KMS-11 (cell line): ENCODE data around the gene SPINDOC.

Experiments
- H2AFZ ChIP-seq: fragments of 200-600 bp; sonication (generic); 2 replicates; pipeline ENCODE4 v1.6.1; 2016; ENCODE audit warnings: antibody characterized with exemption, mixed run types, low read depth
- H3K27ac ChIP-seq: fragments of 200-600 bp; sonication (generic); 2 replicates; pipeline ENCODE4 v1.6.1; 2016; ENCODE audit warnings: mild to moderate bottlenecking, mixed run types
- H3K27me3 ChIP-seq: fragments of 200-600 bp; sonication (generic); 2 replicates; pipeline ENCODE4 v1.6.1; 2017; ENCODE audit warnings: mild to moderate bottlenecking, low read depth, mixed run types, moderate library complexity; ENCODE audit not compliant: insufficient read depth
- H3K36me3 ChIP-seq: fragments of 200-600 bp; sonication (generic); 2 replicates; pipeline ENCODE4 v1.6.1; 2017; ENCODE audit warnings: mild to moderate bottlenecking, mixed run types; ENCODE audit not compliant: insufficient read depth
- H3K4me1 ChIP-seq: fragments of 200-600 bp; sonication (generic); 2 replicates; pipeline ENCODE4 v1.6.1; 2016; ENCODE audit warnings: mild to moderate bottlenecking, low read depth, mixed run types; ENCODE audit not compliant: poor library complexity, severe bottlenecking
- H3K4me2 ChIP-seq: fragments of 200-600 bp; sonication (generic); 2 replicates; pipeline ENCODE4 v1.7.0; 2016; ENCODE audit warnings: mild to moderate bottlenecking, mixed run types
- H3K4me3 ChIP-seq: fragments of 200-600 bp; sonication (generic); IDR thresholded peaks from 2 replicates; pipeline ENCODE4 v1.6.1; 2017; ENCODE audit warnings: low read depth, low read length, mixed read lengths; ENCODE audit not compliant: insufficient read depth
- H3K79me2 ChIP-seq: fragments of 200-600 bp; sonication (generic); 2 replicates; pipeline ENCODE4 v1.6.1; 2016; ENCODE audit warnings: low read depth, mixed run types; ENCODE audit not compliant: insufficient read depth
- H3K9ac ChIP-seq: fragments of 200-600 bp; sonication (generic); 2 replicates; pipeline ENCODE4 v1.6.1; 2016; ENCODE audit warnings: mild to moderate bottlenecking, mixed run types
- H4K20me1 ChIP-seq: fragments of 200-600 bp; sonication (generic); 2 replicates; pipeline ENCODE4 v1.6.1; 2016; ENCODE audit warnings: mild to moderate bottlenecking, mixed run types; ENCODE audit not compliant: insufficient read depth
- CTCF ChIP-seq: fragments of 200-600 bp; sonication (generic); conservative IDR thresholded peaks from 2 replicates; pipeline ENCODE4 v1.6.1; 2017; ENCODE audit warnings: low read depth, mild to moderate bottlenecking, antibody characterized with exemption, low read length, moderate library complexity, mixed read lengths

Gene SPINDOC

GRCh38 chr11:63775191-63775590 lies 38.1 kb upstream of the SPINDOC start:
- no peaks in the 10 kb centered on the region; the same call in 1 of the 2 replicates for H3K27me3 ChIP-seq
- no peak overlapping the region for H3K4me2 ChIP-seq
- no peaks in the 10 kb centered on the region for H4K20me1 ChIP-seq
- H3K9ac ChIP-seq: no peak overlapping the region
- H3K36me3 ChIP-seq: no peaks in the 10 kb centered on the region
- H3K27ac ChIP-seq: no peak overlapping the region
- no peaks in the 10 kb centered on the region for H3K4me1 ChIP-seq
- no peak overlapping the region for H2AFZ ChIP-seq
- TF ChIP-seq CTCF: no peak
- no peaks in the 10 kb centered on the region for H3K79me2 ChIP-seq
- H3K4me3 ChIP-seq: no peak overlapping the region

- H3K36me3 ChIP-seq: no peaks in the 10 kb centered on the region
- H3K79me2 ChIP-seq: no peaks in the 10 kb centered on the region
- no peaks in the 10 kb centered on the region for H3K27me3 ChIP-seq
- no peak overlapping the region for H3K27ac ChIP-seq
- H4K20me1 ChIP-seq: no peaks in the 10 kb centered on the region
- no peak overlapping the region for H2AFZ ChIP-seq
- no peaks in the 10 kb centered on the region for H3K4me1 ChIP-seq
- no peak overlapping the region for H3K9ac ChIP-seq
- H3K4me2 ChIP-seq: no peak overlapping the region
- no peak for TF ChIP-seq CTCF
- H3K4me3 ChIP-seq: no peak overlapping the region
These were observed 34.2 kb upstream of the SPINDOC start for GRCh38 chr11:63779039-63779438.

DNA sequence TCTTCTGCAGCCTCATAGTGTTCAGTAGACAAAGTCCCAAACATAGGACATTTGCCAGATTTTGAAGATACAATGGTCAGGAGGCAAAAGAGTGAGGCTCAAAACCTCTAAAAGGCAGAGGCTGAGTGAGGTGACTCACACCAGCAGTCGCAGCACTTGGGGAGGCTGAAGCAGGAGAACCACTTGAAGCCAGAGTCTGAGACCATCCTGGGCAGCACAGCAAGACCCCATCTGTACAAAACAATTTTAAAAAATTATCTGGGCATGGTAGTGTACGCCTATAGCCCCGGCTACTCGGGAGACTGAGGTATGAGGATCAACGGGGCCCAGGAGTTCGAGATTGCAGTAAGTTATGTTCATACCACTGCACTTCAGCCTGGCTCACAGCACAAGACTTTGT lies 30.5 kb upstream of the SPINDOC start:
- H3K36me3 ChIP-seq: no peaks in the 10 kb centered on the region
- TF ChIP-seq CTCF: no peak
- no peak overlapping the region for H2AFZ ChIP-seq
- H3K4me3 ChIP-seq: no peak overlapping the region
- H3K9ac ChIP-seq: no peak overlapping the region
- H3K27me3 ChIP-seq: no peaks in the 10 kb centered on the region
- H3K4me2 ChIP-seq: no peak overlapping the region
- no peak overlapping the region for H3K27ac ChIP-seq
- H3K79me2 ChIP-seq: no peaks in the 10 kb centered on the region
- H4K20me1 ChIP-seq: no peaks in the 10 kb centered on the region
- no peaks in the 10 kb centered on the region for H3K4me1 ChIP-seq

DNA sequence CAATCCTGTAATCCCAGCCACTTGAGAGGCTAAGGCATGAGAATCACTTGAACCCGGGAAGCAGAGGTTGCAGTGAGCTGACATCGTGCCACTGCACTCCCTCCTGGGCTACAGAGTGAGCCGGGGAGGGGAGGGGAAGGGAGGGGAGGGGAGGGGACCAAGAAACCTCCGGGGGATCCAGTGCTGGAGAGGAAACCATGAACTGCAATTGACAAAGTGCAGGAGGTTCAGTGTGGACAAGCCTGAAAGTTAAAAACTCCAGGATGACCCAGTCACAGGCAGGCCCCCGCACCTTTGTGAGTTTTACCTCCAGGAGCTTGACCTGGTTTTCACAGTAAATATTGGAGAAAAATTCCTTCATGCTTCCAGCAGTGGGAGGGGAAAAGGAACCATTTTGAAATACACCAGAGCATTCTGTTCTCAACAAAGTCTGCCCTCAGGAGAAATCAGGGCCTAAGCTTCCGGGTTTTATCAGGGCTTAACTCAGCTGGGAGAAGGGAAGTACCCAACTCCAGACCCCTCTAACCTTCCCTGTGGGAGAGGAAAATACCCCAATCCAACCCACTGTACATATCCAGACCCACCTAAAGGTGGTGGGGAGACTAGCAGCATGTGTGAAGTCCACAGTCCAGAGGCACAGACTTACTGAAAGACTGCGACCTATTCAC lies 29.2 kb upstream of the SPINDOC start:
- H3K27ac ChIP-seq: no peak overlapping the region
- H3K79me2 ChIP-seq: no peaks in the 10 kb centered on the region
- no peak overlapping the region for H3K4me3 ChIP-seq
- TF ChIP-seq CTCF: no peak
- H3K9ac ChIP-seq: no peak overlapping the region
- no peaks in the 10 kb centered on the region for H3K36me3 ChIP-seq
- H3K27me3 ChIP-seq: no peaks in the 10 kb centered on the region
- H3K4me1 ChIP-seq: no peaks in the 10 kb centered on the region
- H2AFZ ChIP-seq: no peak overlapping the region
- no peak overlapping the region for H3K4me2 ChIP-seq
- no peaks in the 10 kb centered on the region for H4K20me1 ChIP-seq
